NOMO-1 treated with dmso at 0.1 percent for 144 hours (cell line): Measurements from ENCODE around the gene CTCF.

Source experiments
- DNase-seq: peaks from one replicate; lab custom pipeline; 2025; ENCODE audit not compliant: unreplicated experiment; lab: John Stamatoyannopoulos, UW

The CTCF gene

DNA sequence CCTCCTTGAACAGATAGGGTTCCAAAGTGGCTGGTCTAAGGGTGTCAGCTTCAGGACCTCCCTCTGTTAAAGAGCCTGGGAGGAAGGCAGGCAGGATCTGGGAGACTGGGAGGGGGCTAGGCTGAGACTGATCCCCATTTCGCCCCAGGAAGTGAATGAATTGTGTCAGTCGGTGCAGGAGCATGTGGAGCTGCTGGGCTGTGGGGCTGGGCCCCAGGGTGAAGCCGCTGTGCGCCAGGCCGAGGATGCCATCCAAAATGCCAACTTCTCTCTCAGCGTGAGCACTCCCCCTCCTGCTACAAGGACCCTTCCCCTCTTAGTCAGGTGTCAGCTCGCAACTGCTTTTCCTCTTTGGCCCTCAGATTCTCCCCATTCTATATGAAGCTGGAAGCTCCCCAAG lies 88.7 kb downstream of the CTCF start:
- DNase-seq: no peak

- DNase-seq: no peak
These were observed 89.5 kb downstream of the CTCF start for GRCh38 chr16:67651847-67652246.

- DNase-seq: no peak
These were observed 90.3 kb downstream of the CTCF start for GRCh38 chr16:67652578-67653127.

- no peak for DNase-seq
These were observed 90.9 kb downstream of the CTCF start for GRCh38 chr16:67653128-67653788.

GRCh38 chr16:67653789-67654402 lies 91.6 kb downstream of the CTCF start:
- no peak for DNase-seq

- DNase-seq: no peak
These were observed 92.1 kb downstream of the CTCF start for GRCh38 chr16:67654403-67654911.

GRCh38 chr16:67655363-67655762 lies 93.0 kb downstream of the CTCF start:
- no peak for DNase-seq

- no peak for DNase-seq
These were observed 94.2 kb downstream of the CTCF start for GRCh38 chr16:67656344-67657016.

- no peak for DNase-seq
These were observed 94.8 kb downstream of the CTCF start for GRCh38 chr16:67657017-67657608.

- no peak for DNase-seq
These were observed 95.6 kb downstream of the CTCF start for GRCh38 chr16:67657751-67658518.

GRCh38 chr16:67658849-67659674 lies 96.7 kb downstream of the CTCF start:
- DNase-seq: no peak

DNA sequence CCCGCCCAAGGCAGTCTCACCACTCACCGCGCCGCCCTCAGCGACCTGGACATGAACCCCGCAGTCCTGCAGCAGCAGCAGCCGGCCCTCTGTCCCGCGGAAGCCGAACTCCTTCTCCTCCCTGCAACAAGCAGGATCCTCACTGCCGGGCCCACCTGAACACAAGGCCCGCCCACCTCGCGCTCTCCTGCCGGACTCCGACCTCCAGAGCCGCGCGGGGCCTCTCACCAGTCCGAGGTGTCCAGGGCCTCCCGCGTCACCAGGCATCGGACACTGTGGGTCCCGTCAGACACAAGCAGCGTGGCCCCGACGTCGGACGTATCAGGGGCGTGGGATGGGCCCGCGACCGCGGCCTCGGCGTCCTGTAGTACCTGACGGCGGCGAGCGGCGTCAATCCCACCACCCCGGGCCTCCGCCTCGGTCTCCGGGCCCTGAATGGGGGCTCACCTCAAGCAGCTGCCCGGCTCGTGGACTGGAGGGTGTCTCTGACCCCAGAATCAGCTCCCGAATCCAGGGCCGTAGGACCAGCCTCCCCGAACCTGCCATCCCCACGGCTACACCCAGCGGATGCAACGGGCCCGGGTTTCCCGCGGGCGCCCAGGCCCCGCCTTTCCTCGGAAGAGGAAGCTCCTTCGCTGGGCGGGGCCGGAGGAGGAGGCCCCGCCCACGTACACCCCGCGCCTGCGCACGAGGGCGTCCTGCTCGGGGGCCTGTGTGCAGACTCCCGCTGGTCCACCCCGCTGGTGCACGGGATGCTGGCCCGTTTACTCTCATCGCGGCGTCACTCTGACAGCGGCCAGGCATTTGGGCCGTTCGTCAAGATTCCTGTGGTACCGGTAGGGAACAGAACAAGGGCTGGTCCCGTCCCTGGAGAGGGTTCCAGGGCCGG lies 97.6 kb downstream of the CTCF start, which contains the start of gene ACD:
Gene ACD, minus strand, starts transcription at position 586 of the 889 bp plus-strand sequence. Its CDS starts 40 bp downstream, at position 546.
- DNase-seq: peak; percentile 78

- peak; percentile 97 for DNase-seq
These were observed 98.3 kb downstream of the CTCF start, which contains the start of gene PARD6A for GRCh38 chr16:67660564-67661028. Gene PARD6A, plus strand, starts transcription at chr16:67660960. Its CDS starts 79 bp downstream, at chr16:67661039.

- DNase-seq: no peak
These were observed 98.9 kb downstream of the CTCF start for GRCh38 chr16:67661101-67661761.

DNA sequence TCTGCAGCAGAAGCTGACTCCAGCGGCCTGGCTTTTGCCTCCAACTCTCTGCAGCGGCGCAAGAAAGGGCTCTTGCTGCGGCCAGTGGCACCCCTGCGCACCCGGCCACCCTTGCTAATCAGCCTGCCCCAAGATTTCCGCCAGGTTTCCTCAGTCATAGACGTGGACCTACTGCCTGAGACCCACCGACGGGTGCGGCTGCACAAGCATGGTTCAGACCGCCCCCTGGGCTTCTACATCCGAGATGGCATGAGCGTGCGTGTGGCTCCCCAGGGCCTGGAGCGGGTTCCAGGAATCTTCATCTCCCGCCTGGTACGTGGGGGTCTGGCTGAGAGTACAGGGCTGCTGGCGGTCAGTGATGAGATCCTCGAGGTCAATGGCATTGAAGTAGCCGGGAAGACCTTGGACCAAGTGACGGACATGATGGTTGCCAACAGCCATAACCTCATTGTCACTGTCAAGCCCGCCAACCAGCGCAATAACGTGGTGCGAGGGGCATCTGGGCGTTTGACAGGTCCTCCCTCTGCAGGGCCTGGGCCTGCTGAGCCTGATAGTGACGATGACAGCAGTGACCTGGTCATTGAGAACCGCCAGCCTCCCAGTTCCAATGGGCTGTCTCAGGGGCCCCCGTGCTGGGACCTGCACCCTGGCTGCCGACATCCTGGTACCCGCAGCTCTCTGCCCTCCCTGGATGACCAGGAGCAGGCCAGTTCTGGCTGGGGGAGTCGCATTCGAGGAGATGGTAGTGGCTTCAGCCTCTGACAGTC lies 99.7 kb downstream of the CTCF start:
- no peak for DNase-seq

DNA sequence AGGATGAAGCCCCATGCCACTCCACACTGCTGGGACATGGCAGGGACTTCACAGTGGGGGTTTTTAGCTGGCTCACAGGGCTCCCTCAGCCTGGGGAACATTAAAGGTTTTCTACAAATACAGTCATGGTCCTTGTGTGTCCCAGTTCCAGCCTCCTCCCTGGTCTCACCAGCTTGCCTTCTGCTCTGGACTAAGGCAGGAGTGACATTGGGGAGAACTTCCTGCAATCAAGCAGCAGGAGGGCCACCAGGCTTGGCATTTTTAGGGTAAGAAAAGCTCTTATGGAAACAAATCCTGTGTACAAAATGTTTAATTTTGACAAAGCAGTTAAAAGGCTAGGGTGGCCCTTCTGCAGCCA lies 100.3 kb downstream of the CTCF start:
- no peak for DNase-seq

DNA sequence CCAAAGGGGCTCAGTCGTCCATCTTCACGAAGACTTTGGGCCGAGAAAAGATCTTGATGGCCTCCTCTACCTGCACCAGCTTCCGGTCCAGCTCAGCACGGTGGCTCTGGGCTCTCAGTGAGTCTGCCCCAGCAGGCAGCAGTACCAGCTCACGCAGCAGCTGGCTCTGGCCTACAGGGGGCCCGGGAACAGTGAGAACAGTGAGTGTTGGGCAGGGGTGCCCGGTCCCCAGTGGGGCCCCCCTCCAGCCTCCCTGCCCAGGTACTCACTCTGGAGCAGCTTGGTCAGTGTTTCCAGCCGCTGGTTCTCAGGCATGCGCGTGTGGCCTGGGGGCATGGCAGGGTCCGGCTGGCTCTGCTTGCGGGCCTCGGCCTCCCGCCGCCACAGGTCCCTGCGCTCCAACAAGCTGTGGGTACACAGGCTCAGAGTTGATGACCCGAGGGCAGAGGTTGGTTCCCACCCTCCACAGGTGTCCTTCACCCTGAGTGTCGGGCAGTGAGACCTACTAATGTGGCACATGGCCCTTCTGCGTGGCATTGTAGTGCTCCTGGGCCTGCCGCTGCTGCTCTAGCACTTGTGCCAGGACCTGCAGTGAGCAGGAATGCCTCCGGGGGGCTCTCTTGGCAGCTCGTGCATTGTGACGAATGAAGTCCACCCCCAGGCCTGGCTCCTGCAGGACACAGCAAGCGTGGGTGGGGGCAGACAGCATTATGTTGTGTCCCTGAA lies 101.0 kb downstream of the CTCF start:
- no peak for DNase-seq
